ENCODE data around the gene RAB5A. TPM values are rescaled to one million over a fixed set of nuclear protein-coding genes. Genes with fewer than 3 reads are reported as not detected.

The RAB5A gene
- total RNA-seq, 1 donor: 64.2 TPM

DNA sequence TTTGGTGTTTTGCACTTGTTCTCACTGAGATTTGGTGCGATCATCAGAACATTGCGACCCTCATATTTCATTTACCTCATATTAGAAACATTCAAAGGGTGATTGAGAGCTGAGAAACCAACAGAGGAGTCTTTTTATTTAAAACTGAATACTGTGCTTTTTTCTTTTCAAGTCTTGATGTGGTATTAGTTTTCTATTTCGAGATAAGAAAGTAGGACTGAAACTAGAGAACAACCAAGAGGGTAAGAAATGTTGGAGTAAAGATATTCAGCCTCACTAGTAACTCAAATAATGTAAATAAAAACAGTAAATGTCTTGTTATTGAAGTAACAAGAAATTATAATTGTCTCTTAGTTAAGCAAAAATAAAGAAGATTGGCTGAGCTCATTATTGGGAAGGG lies 39.4 kb upstream of the RAB5A start:
- no peak overlapping the region for H3K4me3 ChIP-seq (ENCODE audit: low read depth, low read length)
- no peak for DNase-seq (ENCODE audit: low read depth)
- TF ChIP-seq, protein P1, sequence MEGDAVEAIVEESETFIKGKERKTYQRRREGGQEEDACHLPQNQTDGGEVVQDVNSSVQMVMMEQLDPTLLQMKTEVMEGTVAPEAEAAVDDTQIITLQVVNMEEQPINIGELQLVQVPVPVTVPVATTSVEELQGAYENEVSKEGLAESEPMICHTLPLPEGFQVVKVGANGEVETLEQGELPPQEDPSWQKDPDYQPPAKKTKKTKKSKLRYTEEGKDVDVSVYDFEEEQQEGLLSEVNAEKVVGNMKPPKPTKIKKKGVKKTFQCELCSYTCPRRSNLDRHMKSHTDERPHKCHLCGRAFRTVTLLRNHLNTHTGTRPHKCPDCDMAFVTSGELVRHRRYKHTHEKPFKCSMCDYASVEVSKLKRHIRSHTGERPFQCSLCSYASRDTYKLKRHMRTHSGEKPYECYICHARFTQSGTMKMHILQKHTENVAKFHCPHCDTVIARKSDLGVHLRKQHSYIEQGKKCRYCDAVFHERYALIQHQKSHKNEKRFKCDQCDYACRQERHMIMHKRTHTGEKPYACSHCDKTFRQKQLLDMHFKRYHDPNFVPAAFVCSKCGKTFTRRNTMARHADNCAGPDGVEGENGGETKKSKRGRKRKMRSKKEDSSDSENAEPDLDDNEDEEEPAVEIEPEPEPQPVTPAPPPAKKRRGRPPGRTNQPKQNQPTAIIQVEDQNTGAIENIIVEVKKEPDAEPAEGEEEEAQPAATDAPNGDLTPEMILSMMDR (IDR thresholded peaks at IDR 0.05; ENCODE audit: insufficient read depth, low read length): no peak

DNA sequence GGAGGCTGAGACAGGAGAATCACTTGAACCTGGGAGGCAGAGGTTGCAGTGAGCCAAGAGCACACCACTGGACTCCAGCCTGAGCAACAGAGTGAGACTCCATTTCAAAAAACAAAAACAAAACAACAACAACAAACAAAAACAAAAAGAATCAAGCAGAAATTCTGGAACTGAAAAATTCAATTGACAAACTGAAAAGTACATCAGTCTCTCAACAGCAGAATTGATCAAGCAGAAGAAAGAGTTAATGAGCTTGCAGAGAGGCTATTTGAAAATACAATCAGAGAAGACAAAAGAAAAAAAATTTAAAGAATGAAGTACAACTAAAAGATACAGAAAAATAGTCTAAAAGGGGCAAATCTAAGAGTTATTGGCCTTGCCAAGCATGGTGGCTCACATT lies 35.4 kb upstream of the RAB5A start:
- TF ChIP-seq, protein P1 (IDR thresholded peaks at IDR 0.05; ENCODE audit: insufficient read depth, low read length): no peak
- H3K4me3 ChIP-seq (ENCODE audit: low read depth, low read length): no peak overlapping the region
- no peak for DNase-seq (ENCODE audit: low read depth)

DNA sequence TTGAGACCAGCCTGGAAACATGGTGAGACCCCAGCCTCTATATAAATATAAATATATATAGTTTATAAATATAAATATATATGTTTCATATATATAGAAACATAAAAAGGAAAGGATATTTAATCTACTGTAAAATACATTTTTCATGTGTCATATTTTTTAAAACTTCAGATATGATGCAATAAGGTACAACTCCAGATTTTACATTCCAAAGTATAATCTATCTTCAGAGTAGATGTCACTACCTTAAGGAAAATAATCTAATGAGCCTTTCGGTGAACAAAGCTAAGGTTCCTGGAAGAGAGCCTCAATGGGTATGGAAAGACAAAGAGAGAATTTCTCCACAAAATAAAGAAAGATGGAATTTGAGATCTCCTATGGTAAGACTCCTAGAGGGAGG lies 29.7 kb upstream of the RAB5A start:
- no peak overlapping the region for H3K4me3 ChIP-seq (ENCODE audit: low read depth, low read length)
- DNase-seq (ENCODE audit: low read depth): no peak
- TF ChIP-seq, protein P1 (IDR thresholded peaks at IDR 0.05; ENCODE audit: insufficient read depth, low read length): no peak

DNA sequence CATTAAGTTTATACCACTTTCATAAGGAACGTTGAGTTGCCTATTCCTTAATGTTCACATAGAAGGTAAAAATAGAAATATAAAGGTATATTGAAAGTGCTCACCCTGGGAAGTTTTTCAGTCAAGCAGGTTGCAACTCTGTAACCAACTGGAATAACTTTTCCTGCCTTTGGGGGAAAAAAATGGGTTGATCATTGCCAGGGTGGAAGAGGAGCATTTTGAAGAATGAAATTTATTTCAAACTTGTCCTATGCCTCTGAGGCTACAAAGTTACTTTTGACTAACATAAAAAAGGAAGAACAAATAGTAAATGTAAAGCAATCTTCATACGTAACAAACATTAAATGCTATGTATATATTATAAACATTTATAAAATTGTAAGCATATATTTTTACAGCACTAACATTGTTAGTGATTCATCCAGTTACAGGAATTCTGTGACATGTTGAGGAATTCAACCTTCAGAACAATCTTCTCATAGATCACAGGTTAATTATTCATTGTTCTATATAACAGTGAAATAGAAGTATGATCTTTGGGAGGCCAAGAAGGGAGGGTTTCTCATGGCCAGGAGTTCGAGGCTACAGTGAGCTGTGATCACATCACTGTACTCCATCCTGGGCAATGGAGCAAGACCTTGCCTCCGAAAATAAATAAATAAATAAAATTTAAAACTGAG lies 26.4 kb upstream of the RAB5A start:
- no peak for DNase-seq (ENCODE audit: low read depth)
- H3K4me3 ChIP-seq (ENCODE audit: low read depth, low read length): no peak overlapping the region
- TF ChIP-seq, protein P1 (IDR thresholded peaks at IDR 0.05; ENCODE audit: insufficient read depth, low read length): no peak

DNA sequence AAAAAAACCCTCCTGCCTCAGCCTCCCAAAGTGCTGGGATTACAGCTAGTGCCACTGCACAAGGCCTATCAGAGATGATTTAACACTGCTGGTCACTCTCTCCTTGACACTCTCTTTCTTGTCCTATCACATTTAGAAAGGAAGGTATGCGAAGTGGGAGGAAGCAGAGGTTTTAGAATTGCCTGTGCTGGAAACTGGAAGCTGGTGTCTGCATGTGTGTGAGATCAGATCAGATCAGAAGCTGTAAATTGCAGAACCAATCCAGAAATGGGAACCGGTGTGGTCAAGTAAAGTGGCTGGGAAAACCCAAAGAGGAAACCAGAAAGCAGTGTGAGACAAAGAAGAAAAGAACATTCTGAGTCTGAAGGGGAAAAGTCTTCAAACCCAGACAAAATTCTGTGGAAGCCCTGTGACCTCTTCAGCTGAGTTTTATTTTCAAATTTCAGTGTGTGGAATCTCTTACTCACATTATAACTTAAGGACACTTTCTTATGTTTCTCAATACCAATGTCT lies 15.7 kb upstream of the RAB5A start:
- H3K4me3 ChIP-seq (ENCODE audit: low read depth, low read length): no peak overlapping the region
- TF ChIP-seq, protein P1 (IDR thresholded peaks at IDR 0.05; ENCODE audit: insufficient read depth, low read length): no peak
- DNase-seq (ENCODE audit: low read depth): no peak

DNA sequence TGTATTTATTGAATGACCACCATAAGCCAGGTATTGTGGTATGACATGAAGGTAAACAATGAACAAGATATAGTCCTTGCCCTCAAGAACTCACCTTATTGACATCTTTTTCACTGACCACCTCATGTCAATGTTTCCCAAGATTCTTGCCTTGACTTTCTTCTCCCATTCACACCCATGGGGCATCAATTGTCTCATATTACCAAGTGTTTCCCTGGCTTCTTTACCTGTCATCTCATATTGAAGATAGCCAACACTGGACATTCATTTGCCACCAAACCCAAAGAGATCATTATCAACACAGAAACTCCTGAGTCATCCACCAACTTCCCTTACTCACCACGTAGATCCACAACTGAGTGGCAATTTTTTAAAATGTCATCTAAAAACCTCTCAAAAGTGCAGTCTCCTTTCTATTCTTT lies 15.1 kb upstream of the RAB5A start:
- DNase-seq (ENCODE audit: low read depth): no peak
- no peak overlapping the region for H3K4me3 ChIP-seq (ENCODE audit: low read depth, low read length)
- TF ChIP-seq, protein P1 (IDR thresholded peaks at IDR 0.05; ENCODE audit: insufficient read depth, low read length): no peak

DNA sequence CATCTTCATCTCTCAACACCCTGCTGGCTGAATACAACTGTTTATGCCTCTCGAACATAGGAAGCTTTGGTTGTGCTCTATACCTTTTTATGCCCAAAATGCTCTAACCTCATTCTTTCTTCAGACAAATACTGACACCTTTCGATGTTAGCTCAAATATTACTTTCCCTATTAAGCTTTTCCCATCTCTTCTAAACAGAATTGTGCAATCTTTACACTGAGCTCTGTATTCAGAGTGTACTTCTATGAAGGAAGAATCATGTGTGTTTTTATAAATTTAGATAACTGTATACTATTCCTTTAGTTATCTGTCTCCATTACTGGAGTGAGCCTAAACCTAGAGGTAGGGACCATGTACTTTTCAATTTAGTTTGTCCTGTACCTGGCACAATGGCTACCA lies 14.5 kb upstream of the RAB5A start:
- H3K4me3 ChIP-seq (ENCODE audit: low read depth, low read length): no peak overlapping the region
- TF ChIP-seq, protein P1 (IDR thresholded peaks at IDR 0.05; ENCODE audit: insufficient read depth, low read length): no peak
- no peak for DNase-seq (ENCODE audit: low read depth)
